ENCODE results near the gene PSMB5. TPM values are rescaled to one million over a fixed set of nuclear protein-coding genes. Genes with fewer than 3 reads are reported as not detected.

PSMB5 gene
- total and polyA plus RNA-seq, 9 of the 15 experiments (the other 6 are each of a cell fraction or from before 2014, with no cell fraction given): 198 to 1,870 (median 269) TPM

GRCh38 chr14:22995889-22996625 is 38.6 kb downstream of the PSMB5 start:
- in situ Hi-C loops (cut with MboI): no loop called here
- peaks cover 4% of the 10 kb centered on the region; the same call in 2 of the 3 replicates for H3K36me3 ChIP-seq (ENCODE audit: control insufficient read depth, insufficient read depth, low read length)
- 74% methylated on average over 9 of the region's 9 CpGs for WGBS (ENCODE audit: insufficient coverage, low coverage, missing lambda C conversion rate)

More at GRCh38 chr14:22995889-22996625, 38.6 kb downstream of the PSMB5 start:
- H3K79me2 ChIP-seq (ENCODE audit: control insufficient read depth, insufficient read depth, low read length): no peaks in the 10 kb centered on the region
- peaks cover 12 to 18% of the 10 kb centered on the region in 2 experiments; a peak in 4 of 5 replicates for H3K4me1 ChIP-seq (replicated peaks in 1 of 2; ENCODE audit: control insufficient read depth in 2 of 2, insufficient read depth in 2 of 2, low read length in 2 of 2)
- H3K27me3 ChIP-seq (ENCODE audit: control insufficient read depth in 2 of 2, insufficient read depth in 2 of 2, low read length in 2 of 2): no peaks in the 10 kb centered on the region
- intact Hi-C loops (cut with micrococcal nuclease): no loop called here
- no peaks in the 10 kb centered on the region for H3K9me3 ChIP-seq (replicated peaks; ENCODE audit: control insufficient read depth, insufficient read depth, low read depth, low read length)
- no peak overlapping the region for H3K9ac ChIP-seq (ENCODE audit: insufficient read depth in 1 of 2, low read depth in 2 of 2, low read length in 2 of 2)
- H3K4me2 ChIP-seq (ENCODE audit: insufficient read depth, low read length): no peak overlapping the region
- no peak overlapping the region for H2AFZ ChIP-seq (ENCODE audit: low read depth, low read length)
- ChIA-PET CTCF (ENCODE audit: low intra/inter-chr PET ratio) (interaction anchor here (4.1 kb wide), 1 partner anchor 58 kb away, joined by 45 read pairs; the partner anchor contains the start of gene CDH24), POLR2A (interaction anchor here (0.7 to 7.7 kb wide), 15 partner anchors 9 to 111 kb away, joined by 3 to 81 read pairs (median 4); partner anchors contain the start of genes ACIN1, AJUBA, C14orf119 and HAUS4)
- H3K4me3 ChIP-seq: no peak overlapping the region
- H3K9me1 ChIP-seq (ENCODE audit: control insufficient read depth, insufficient read depth, low read length): no peaks in the 10 kb centered on the region
- no peak overlapping the region for H3K27ac ChIP-seq (ENCODE audit: extremely low read depth, low read depth, low read length)
- no TSS peak for BruUV-seq (replicated peaks)
- FAIRE-seq (no peak), DNase-seq (ENCODE audit: extremely low read depth in 1 of 4, low spot score in 3 of 4) (no peak), ATAC-seq (no peak)
- H4K20me1 ChIP-seq (replicated peaks; ENCODE audit: control insufficient read depth, insufficient read depth, low read length): no peaks in the 10 kb centered on the region
- TF ChIP-seq ILF3 (IDR thresholded peaks at IDR 0.05; ENCODE audit: borderline replicate concordance): no peak
- TF ChIP-seq, protein P1, sequence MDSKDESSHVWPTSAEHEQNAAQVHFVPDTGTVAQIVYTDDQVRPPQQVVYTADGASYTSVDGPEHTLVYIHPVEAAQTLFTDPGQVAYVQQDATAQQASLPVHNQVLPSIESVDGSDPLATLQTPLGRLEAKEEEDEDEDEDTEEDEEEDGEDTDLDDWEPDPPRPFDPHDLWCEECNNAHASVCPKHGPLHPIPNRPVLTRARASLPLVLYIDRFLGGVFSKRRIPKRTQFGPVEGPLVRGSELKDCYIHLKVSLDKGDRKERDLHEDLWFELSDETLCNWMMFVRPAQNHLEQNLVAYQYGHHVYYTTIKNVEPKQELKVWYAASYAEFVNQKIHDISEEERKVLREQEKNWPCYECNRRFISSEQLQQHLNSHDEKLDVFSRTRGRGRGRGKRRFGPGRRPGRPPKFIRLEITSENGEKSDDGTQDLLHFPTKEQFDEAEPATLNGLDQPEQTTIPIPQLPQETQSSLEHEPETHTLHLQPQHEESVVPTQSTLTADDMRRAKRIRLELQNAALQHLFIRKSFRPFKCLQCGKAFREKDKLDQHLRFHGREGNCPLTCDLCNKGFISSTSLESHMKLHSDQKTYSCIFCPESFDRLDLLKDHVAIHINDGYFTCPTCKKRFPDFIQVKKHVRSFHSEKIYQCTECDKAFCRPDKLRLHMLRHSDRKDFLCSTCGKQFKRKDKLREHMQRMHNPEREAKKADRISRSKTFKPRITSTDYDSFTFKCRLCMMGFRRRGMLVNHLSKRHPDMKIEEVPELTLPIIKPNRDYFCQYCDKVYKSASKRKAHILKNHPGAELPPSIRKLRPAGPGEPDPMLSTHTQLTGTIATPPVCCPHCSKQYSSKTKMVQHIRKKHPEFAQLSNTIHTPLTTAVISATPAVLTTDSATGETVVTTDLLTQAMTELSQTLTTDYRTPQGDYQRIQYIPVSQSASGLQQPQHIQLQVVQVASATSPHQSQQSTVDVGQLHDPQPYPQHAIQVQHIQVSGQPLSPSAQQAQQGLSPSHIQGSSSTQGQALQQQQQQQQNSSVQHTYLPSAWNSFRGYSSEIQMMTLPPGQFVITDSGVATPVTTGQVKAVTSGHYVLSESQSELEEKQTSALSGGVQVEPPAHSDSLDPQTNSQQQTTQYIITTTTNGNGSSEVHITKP (IDR thresholded peaks at IDR 0.05; ENCODE audit: partially characterized antibody): no peak
- TF ChIP-seq ATF6 (CRISPR knock-in tag; IDR thresholded peaks at IDR 0.05): no peak
- no peak for TF ChIP-seq HNRNPH1 (optimal IDR thresholded peaks at IDR 0.05; ENCODE audit: low read depth, low read length)
